Measurements from ENCODE around the gene NRXN3. TPM values are rescaled to one million over a fixed set of nuclear protein-coding genes. Genes with fewer than 3 reads are reported as not detected.

Gene NRXN3
- total and polyA plus RNA-seq, 8 donors: 0.29 to 41.1 (median 9.1) TPM

- no peak for DNase-seq
- TF ChIP-seq POLR2A (IDR thresholded peaks at IDR 0.05) (no peak), CTCF (IDR thresholded peaks at IDR 0.05) (no peak), EP300 (IDR thresholded peaks at IDR 0.05) (no peak), POLR2AphosphoS5 (IDR thresholded peaks at IDR 0.05) (no peak)
- Histone ChIP-seq H3K4me3 (no peak overlapping the region), H3K27ac (no peak overlapping the region), H3K9me3 (peaks cover 0 to 3% (median 0%) of the 10 kb centered on the region in 4 donors), H3K27me3 (no peaks in the 10 kb centered on the region), H3K4me1 (no peaks in the 10 kb centered on the region), H3K36me3 (no peaks in the 10 kb centered on the region)
- intact Hi-C loops (cut with DNase I; ENCODE audit: low total_unique reads): no loop called here
- WGBS, 5 donors: 84 to 88% (median 85%) methylated on average over 3 of the region's 3 CpGs
Observed at GRCh38 chr14:79562185-79562584, 1392.0 kb downstream of the NRXN3 start.

- Histone ChIP-seq H3K4me3 (no peak overlapping the region), H3K9me3 (no peaks in the 10 kb centered on the region), H3K27ac (no peak overlapping the region), H3K4me1 (no peaks in the 10 kb centered on the region), H3K27me3 (no peaks in the 10 kb centered on the region), H3K36me3 (no peaks in the 10 kb centered on the region)
- DNase-seq: no peak
- 82 to 96% (median 89%) methylated on average over 2 of the region's 2 CpGs for WGBS, 5 donors
- intact Hi-C loops (cut with DNase I; ENCODE audit: low total_unique reads): no loop called here
- TF ChIP-seq CTCF (IDR thresholded peaks at IDR 0.05) (no peak), POLR2A (IDR thresholded peaks at IDR 0.05) (no peak), EP300 (IDR thresholded peaks at IDR 0.05) (no peak), POLR2AphosphoS5 (IDR thresholded peaks at IDR 0.05) (no peak)
Observed at GRCh38 chr14:79564371-79564770, 1394.2 kb downstream of the NRXN3 start.

GRCh38 chr14:79567306-79567705 is 1397.1 kb downstream of the NRXN3 start:
- Histone ChIP-seq H3K27me3 (no peaks in the 10 kb centered on the region), H3K27ac (no peak overlapping the region), H3K4me3 (no peak overlapping the region), H3K9me3 (no peaks in the 10 kb centered on the region), H3K36me3 (no peaks in the 10 kb centered on the region), H3K4me1 (no peaks in the 10 kb centered on the region)
- TF ChIP-seq POLR2A (IDR thresholded peaks at IDR 0.05) (no peak), EP300 (IDR thresholded peaks at IDR 0.05) (no peak), POLR2AphosphoS5 (IDR thresholded peaks at IDR 0.05) (no peak), CTCF (IDR thresholded peaks at IDR 0.05) (no peak)
- WGBS, 5 donors: 84 to 89% (median 86%) methylated on average over 5 of the region's 5 CpGs
- no peak for DNase-seq
- intact Hi-C loops (cut with DNase I; ENCODE audit: low total_unique reads): no loop called here

- WGBS, 5 donors: 54 to 100% (median 90%) methylated on average over 1 of the region's 1 CpG
- Histone ChIP-seq H3K27ac (no peak overlapping the region), H3K9me3 (no peaks in the 10 kb centered on the region), H3K4me1 (no peaks in the 10 kb centered on the region), H3K4me3 (no peak overlapping the region), H3K27me3 (no peaks in the 10 kb centered on the region), H3K36me3 (no peaks in the 10 kb centered on the region)
- no peak for DNase-seq
- intact Hi-C loops (cut with DNase I; ENCODE audit: low total_unique reads): no loop called here
- TF ChIP-seq POLR2A (IDR thresholded peaks at IDR 0.05) (no peak), EP300 (IDR thresholded peaks at IDR 0.05) (no peak), POLR2AphosphoS5 (IDR thresholded peaks at IDR 0.05) (no peak), CTCF (IDR thresholded peaks at IDR 0.05) (no peak)
Observed at GRCh38 chr14:79568594-79568993, 1398.4 kb downstream of the NRXN3 start.

Measured in stomach (tissue), 9 donors.